HEK293 (cell line): ENCODE results near the gene SYNC.
A peak's percentile ranks its signal among the peaks of the same experiment; 100 is the strongest.

Source experiments
- AEBP2 ChIP-seq: fragments of 450-650 bp; formaldehyde crosslinking; IDR thresholded peaks from 2 replicates; pipeline ENCODE4 v1.5.1; 2016; ENCODE audit warnings: missing biosample characterization, missing genetic modification characterization, borderline replicate concordance
- BCL11A ChIP-seq: fragments of 450-650 bp; formaldehyde crosslinking; IDR thresholded peaks from 2 replicates; pipeline ENCODE4 v1.5.1; 2016; ENCODE audit warnings: low read depth, missing biosample characterization, missing genetic modification characterization
- BCL11B ChIP-seq: fragments of 450-650 bp; formaldehyde crosslinking; IDR thresholded peaks from 2 replicates; pipeline ENCODE4 v1.5.1; 2016; ENCODE audit warnings: low read depth, missing biosample characterization, missing genetic modification characterization
- EGR2 ChIP-seq: fragments of 450-650 bp; formaldehyde crosslinking; IDR thresholded peaks from 2 replicates; pipeline ENCODE4 v1.5.1; 2016; ENCODE audit warnings: low read depth, missing biosample characterization, missing genetic modification characterization
- MEIS1 ChIP-seq: sonication (generic); formaldehyde crosslinking; IDR thresholded peaks from 2 replicates; pipeline ENCODE4 v1.8.1; 2022; ENCODE audit warnings: missing genetic modification reagents, mild to moderate bottlenecking, borderline replicate concordance
- PRDM6 ChIP-seq: fragments of 450-650 bp; formaldehyde crosslinking; IDR thresholded peaks from 2 replicates; pipeline ENCODE4 v1.5.1; 2017; ENCODE audit warnings: missing biosample characterization, missing genetic modification characterization
- SETDB1 ChIP-seq: IDR thresholded peaks from one replicate; pipeline ENCODE4 v1.6.1; 2017; ENCODE audit warnings: mild to moderate bottlenecking, low read length, moderate library complexity, mixed read lengths; ENCODE audit not compliant: insufficient read length
- SP7 ChIP-seq: fragments of 450-650 bp; formaldehyde crosslinking; IDR thresholded peaks from 2 replicates; pipeline ENCODE4 v1.5.1; 2016; ENCODE audit warnings: missing biosample characterization, missing genetic modification characterization
- TCF7L2 ChIP-seq: IDR thresholded peaks from 2 replicates; pipeline ENCODE4 v1.6.1; 2011; ENCODE audit warnings: low read depth, mild to moderate bottlenecking, inconsistent platforms, low read length, moderate library complexity, borderline replicate concordance
- WT1 ChIP-seq: fragments of 450-650 bp; formaldehyde crosslinking; IDR thresholded peaks from 2 replicates; pipeline ENCODE4 v1.5.1; 2016; ENCODE audit warnings: missing biosample characterization, missing genetic modification characterization
- ZBTB48 ChIP-seq: fragments of 450-650 bp; formaldehyde crosslinking; IDR thresholded peaks from 2 replicates; pipeline ENCODE4 v1.5.1; 2016; ENCODE audit warnings: missing biosample characterization, missing genetic modification characterization
- ZNF157 ChIP-seq: fragments of 450-650 bp; formaldehyde crosslinking; IDR thresholded peaks from 2 replicates; pipeline ENCODE4 v1.5.1; 2016; ENCODE audit warnings: missing biosample characterization, missing genetic modification characterization
- ZNF221 ChIP-seq: fragments of 450-650 bp; formaldehyde crosslinking; IDR thresholded peaks from 2 replicates; pipeline ENCODE4 v1.5.1; 2017; ENCODE audit warnings: missing biosample characterization, missing genetic modification characterization, borderline replicate concordance
- ZNF274 ChIP-seq, 2 experiments: fragments of 200-500 bp in 1 of 2; fragments of 450-650 bp in 1 of 2; sonication (Bioruptor generic) in 1 of 2; formaldehyde crosslinking in 1 of 2; IDR thresholded peaks; 2 replicates each; pipeline versions ENCODE4 v1.5.1 to v1.6.1; 2014 to 2016; ENCODE audit warnings: borderline replicate concordance in 1 of 2, inconsistent platforms in 1 of 2, low read length in 1 of 2, missing biosample characterization in 1 of 2, missing genetic modification characterization in 1 of 2
- ZNF48 ChIP-seq: fragments of 450-650 bp; formaldehyde crosslinking; IDR thresholded peaks from 2 replicates; pipeline ENCODE4 v1.5.1; 2016; ENCODE audit warnings: missing biosample characterization, missing genetic modification characterization
- ZNF513 ChIP-seq: fragments of 450-650 bp; IDR thresholded peaks from 2 replicates; pipeline ENCODE4 v1.5.1; 2018; ENCODE audit warnings: missing biosample characterization, missing genetic modification characterization
- ZNF518A ChIP-seq: fragments of 450-650 bp; formaldehyde crosslinking; conservative IDR thresholded peaks from 2 replicates; pipeline ENCODE4 v1.5.1; 2016; ENCODE audit warnings: low read depth, missing biosample characterization, missing genetic modification characterization
- ZNF600 ChIP-seq: fragments of 450-650 bp; formaldehyde crosslinking; IDR thresholded peaks from 2 replicates; pipeline ENCODE4 v1.5.1; 2016; ENCODE audit warnings: missing biosample characterization, missing genetic modification characterization
- ZNF610 ChIP-seq: fragments of 450-650 bp; formaldehyde crosslinking; IDR thresholded peaks from 2 replicates; pipeline ENCODE4 v1.5.1; 2016; ENCODE audit warnings: missing biosample characterization, missing genetic modification characterization, borderline replicate concordance
- ZNF704 ChIP-seq: fragments of 450-650 bp; formaldehyde crosslinking; IDR thresholded peaks from 2 replicates; pipeline ENCODE4 v1.5.1; 2016; ENCODE audit warnings: missing biosample characterization, missing genetic modification characterization
- ZNF777 ChIP-seq: fragments of 450-650 bp; formaldehyde crosslinking; IDR thresholded peaks from 2 replicates; pipeline ENCODE4 v1.5.1; 2017; ENCODE audit warnings: missing biosample characterization, missing genetic modification characterization, borderline replicate concordance
- ZXDB ChIP-seq: fragments of 450-650 bp; formaldehyde crosslinking; IDR thresholded peaks from 2 replicates; pipeline ENCODE4 v1.5.1; 2016; ENCODE audit warnings: missing biosample characterization, missing genetic modification characterization
- TF ChIP-seq, protein P1 (sequence below): fragments of 450-650 bp; formaldehyde crosslinking; IDR thresholded peaks from 2 replicates; pipeline ENCODE4 v1.5.1; 2016; ENCODE audit warnings: missing biosample characterization, missing genetic modification characterization
- TF ChIP-seq, protein P2 (sequence below): fragments of 450-650 bp; formaldehyde crosslinking; IDR thresholded peaks from 2 replicates; pipeline ENCODE4 v1.5.1; 2016; ENCODE audit warnings: missing biosample characterization, missing genetic modification characterization

SYNC gene

DNA sequence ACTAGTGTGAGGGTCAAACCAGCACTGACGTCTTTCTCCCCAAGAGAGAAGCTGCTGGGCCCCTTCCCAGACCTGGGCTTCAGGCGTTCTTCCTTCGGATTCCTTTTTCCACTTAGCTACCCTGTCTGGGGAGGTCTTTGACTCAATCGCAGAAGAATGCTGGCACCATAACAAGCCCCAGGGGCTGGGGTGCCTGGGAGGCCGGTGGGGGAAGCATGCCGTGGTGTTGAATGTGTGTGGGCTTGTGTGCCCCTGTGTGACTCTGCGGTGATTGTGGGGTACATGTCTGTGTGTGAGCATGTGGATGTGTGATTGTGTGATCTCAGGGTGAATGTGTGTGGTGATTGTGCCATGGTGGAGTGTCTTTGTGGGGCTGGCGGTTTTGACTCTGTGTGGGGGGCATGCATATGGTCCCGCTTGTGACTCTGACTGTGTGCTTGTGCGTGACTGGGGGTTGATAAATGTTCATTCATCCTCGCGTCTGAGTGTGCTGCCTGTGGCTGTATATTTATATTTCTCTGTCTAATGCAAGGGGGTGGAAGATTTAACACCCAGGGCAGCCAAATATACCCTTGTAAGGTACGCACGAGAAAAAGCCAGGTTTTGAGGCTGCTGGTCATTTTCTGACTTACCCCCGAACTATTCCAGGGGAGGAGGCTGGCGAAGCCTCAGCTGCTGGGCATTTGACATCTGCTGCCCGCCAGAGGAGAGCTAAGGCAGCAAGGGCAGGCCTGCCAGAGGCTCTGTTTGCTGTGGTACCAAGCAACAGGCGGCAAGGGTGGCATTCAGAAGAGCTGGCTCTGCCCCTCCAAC is 1.1 kb upstream of the SYNC start (continued):
- TF ChIP-seq ZNF704 (tag by site-specific recombination) (no peak), AEBP2 (no peak), PRDM6 (tag by site-specific recombination) (no peak), ZXDB (tag by site-specific recombination) (no peak), ZBTB48 (tag by site-specific recombination) (no peak), MEIS1 (CRISPR knock-in tag) (no peak), TCF7L2 (no peak), EGR2 (tag by site-specific recombination) (peak; percentile 11), WT1 (tag by site-specific recombination) (no peak), BCL11A (tag by site-specific recombination) (no peak), ZNF518A (tag by site-specific recombination) (no peak), ZNF221 (tag by site-specific recombination) (no peak), ZNF777 (peak; percentile 12; the same call in 1 of the 2 replicates), SP7 (peak; percentile 7; the same call in 1 of the 2 replicates), ZNF600 (tag by site-specific recombination) (0 out of 2 replicates have a peak, but pooled peaks have one; percentile 28), ZNF274 (IDR thresholded peaks at IDR 0.05; ENCODE audit: low read length) (no peak), ZNF274 (tag by site-specific recombination; IDR thresholded peaks at IDR 0.05; ENCODE audit: borderline replicate concordance) (no peak), ZNF513 (no peak), ZNF157 (no peak), ZNF48 (no peak), ZNF610 (tag by site-specific recombination) (no peak), SETDB1 (no peak), BCL11B (no peak)
- TF ChIP-seq, protein P1, sequence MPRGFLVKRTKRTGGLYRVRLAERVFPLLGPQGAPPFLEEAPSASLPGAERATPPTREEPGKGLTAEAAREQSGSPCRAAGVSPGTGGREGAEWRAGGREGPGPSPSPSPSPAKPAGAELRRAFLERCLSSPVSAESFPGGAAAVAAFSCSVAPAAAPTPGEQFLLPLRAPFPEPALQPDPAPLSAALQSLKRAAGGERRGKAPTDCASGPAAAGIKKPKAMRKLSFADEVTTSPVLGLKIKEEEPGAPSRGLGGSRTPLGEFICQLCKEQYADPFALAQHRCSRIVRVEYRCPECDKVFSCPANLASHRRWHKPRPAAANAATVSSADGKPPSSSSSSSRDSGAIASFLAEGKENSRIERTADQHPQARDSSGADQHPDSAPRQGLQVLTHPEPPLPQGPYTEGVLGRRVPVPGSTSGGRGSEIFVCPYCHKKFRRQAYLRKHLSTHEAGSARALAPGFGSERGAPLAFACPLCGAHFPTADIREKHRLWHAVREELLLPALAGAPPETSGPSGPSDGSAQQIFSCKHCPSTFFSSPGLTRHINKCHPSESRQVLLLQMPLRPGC: no peak
- TF ChIP-seq, protein P2, sequence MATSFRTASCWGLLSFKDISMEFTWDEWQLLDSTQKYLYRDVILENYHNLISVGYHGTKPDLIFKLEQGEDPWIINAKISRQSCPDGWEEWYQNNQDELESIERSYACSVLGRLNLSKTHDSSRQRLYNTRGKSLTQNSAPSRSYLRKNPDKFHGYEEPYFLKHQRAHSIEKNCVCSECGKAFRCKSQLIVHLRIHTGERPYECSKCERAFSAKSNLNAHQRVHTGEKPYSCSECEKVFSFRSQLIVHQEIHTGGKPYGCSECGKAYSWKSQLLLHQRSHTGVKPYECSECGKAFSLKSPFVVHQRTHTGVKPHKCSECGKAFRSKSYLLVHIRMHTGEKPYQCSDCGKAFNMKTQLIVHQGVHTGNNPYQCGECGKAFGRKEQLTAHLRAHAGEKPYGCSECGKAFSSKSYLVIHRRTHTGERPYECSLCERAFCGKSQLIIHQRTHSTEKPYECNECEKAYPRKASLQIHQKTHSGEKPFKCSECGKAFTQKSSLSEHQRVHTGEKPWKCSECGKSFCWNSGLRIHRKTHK (tag by site-specific recombination): no peak
